NCI-H2171 treated with DMSO at 0.1 percent for 48 hours (cell line): ENCODE results near the gene NEK1.

ENCODE experiments used
- DNase-seq: peaks from one replicate; lab custom pipeline; 2025; lab: John Stamatoyannopoulos, UW

Gene NEK1

DNA sequence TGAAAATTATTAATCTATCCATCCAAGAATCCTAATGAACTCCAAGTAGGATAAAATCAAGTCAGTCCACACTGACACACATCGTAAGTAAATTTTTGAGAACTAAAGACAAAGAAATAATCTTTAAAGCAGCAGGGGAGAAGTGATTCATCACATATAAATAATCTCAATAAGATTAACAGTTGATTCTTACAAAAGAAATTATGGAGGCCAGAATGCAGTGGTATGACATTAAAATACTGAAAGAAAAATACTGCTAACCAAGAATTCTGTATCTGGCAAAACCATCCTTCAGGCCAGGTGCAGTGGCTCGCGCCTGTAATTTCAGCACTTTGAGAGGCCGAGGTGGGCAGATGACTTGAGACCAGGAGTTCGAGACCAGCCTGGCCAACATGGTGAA lies 245.6 kb downstream of the NEK1 start:
- no peak for DNase-seq

DNA sequence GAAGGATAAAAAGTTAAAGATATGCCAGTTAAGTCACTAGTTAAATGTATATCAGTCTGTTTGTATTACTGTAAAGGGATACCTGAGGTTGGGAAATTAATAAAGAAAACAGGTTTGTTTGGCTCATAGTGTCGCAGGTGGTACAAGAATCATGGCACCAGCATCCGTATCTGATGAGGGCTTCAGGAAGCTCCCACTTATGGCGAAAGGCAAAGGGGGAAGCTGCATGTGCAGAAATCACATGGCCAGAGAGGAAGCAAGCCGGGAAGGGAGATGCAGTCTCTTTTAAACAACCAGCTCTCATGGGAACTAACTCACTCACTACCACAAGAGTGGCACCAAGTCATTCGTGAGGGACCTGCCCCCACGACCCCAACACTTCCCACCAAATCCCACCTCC lies 249.8 kb downstream of the NEK1 start:
- DNase-seq: no peak

DNA sequence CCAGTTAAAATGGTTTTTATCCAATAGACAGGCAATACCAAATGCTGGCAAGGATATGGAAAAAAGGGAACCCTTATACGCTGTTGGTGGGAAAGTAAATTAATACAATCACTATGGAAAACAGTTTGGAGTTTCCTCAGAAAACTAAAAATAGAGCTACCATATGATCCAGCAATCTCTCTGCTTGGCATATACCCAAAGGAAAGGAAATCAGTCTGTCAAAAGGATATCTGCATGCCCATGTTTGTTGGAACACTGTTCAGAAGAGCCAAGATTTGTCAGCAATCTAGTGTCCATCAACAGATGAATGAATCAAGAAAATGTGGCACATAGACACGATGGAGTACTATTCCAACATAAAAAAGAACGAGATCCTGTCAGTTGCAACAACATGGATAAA lies 250.6 kb downstream of the NEK1 start:
- no peak for DNase-seq

DNA sequence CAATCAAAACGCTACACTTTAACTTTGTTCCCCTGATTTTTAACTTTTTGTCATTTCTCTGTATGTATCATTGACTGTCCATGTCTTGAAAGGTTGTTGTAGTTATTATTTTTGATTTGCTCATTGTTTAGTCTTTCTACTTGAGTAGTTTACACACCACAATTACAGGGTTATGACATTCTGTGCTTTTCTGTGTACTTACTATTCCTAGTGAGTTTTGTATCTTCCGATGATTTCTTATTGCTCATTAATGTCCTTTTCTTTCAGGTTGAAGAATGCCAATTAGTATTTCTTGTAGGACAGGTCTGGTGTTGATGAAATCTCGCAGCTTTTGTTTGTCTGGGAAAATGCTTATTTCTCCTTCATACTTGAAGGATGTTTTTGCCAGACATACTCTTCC lies 252.4 kb downstream of the NEK1 start:
- no peak for DNase-seq

DNA sequence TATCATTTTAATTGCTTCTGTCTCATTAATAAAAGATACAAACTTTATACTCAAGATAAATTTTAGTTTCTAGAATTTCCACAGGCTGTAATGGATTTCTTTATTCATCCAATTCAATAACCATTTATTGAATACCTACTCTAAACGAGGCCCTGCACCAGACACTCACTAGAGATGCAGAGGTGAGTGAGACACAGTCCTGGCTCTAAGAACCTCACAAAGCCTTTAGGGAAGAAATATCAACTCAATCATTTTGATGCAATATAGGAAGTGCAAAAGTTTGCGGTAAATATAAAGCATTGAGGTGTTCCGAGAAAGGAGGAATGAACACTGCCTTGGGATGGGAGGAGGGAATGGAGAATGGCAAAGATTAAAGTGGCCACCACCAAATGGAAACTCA lies 260.0 kb downstream of the NEK1 start:
- DNase-seq: no peak

DNA sequence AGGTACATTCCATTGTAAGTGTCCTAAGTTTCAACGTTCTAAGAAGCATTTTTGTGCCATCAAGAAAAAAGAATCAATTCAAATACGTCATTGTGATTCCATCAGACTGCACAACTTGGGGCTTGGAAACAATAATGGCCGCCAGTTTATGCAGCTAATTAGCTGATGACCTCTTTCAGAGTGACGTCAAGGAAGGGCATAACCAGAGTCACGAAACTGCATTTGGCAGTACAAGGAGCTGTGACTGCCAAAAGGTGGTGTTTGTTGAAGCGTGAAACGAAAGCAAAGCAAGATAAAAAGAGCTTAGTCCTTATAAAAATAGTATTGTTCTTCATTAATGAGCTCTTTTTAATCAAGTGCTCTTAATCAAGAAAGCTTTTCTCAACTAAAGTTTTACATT lies 260.5 kb downstream of the NEK1 start:
- DNase-seq: no peak

DNA sequence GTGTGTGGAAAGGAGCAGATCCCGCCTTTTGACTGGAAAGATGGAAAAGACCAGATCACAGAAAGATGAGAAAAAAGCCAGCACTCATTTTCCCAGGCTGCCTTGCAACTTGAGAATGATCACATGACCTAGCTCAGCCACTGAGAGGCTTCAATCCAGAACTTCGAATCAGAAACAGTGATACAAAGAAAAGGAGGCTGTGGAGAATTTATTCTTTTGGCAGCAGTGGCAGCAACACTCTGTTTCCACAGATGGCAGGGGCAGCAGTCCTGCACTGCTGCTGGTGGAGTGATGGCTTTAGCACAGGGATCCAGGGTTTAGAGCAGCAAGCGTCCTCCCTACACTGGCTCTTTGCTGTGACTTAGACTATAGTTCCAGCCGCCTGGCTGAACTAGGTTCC lies 263.8 kb downstream of the NEK1 start:
- DNase-seq: peak; percentile 28

GRCh38 chr4:169346840-169347239 lies 265.5 kb downstream of the NEK1 start:
- DNase-seq: no peak

DNA sequence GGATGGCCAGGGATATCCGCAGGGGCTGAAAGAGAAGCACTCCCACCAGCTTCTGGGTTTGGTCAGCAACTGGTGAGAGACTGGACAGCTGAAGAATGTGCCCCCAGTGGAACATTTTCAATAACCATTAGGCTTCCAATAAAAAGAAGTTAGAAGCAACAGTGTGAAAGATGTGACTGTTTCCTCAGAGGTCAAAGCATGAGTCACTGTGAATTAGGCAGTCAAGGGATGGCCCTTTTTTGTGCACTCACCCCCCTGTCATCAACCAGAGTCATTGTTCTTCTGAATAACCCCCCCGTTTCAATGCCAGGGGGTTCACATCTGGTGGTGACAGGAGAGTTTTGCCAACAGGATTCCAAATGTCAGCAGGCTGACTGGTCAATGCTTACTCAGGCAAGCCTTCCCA lies 267.1 kb downstream of the NEK1 start:
- no peak for DNase-seq
